Upper lobe of left lung (tissue), 4 donors: ENCODE results near the gene CHCHD3.

Experiments
- EP300 ChIP-seq, 4 donors: sonication (generic); formaldehyde crosslinking; IDR thresholded peaks; one replicate each; pipeline ENCODE4 v1.5.1; 2017; ENCODE audit warnings: antibody characterized with exemption in 4 of 4, control low read depth in 2 of 4
- POLR2A ChIP-seq, 4 donors: fragments of 450-650 bp; IDR thresholded peaks; one replicate each; pipeline ENCODE4 v1.5.1; 2016 to 2017; ENCODE audit warnings: antibody characterized with exemption in 4 of 4, mild to moderate bottlenecking in 2 of 4
- POLR2AphosphoS5 ChIP-seq, 2 donors: sonication (generic); formaldehyde crosslinking; IDR thresholded peaks; one replicate each; pipeline ENCODE4 v1.5.1; 2017; ENCODE audit warnings: antibody characterized with exemption in 2 of 2
- TF ChIP-seq, protein P1 (sequence below), 6 experiments: fragments of 450-650 bp in 4 of 6; fragments of 200-600 bp in 2 of 6; sonication (generic) in 2 of 6; IDR thresholded peaks; one replicate each; pipeline ENCODE4 v1.5.1; 2016 to 2019; ENCODE audit warnings: antibody characterized with exemption in 6 of 6

DNA sequence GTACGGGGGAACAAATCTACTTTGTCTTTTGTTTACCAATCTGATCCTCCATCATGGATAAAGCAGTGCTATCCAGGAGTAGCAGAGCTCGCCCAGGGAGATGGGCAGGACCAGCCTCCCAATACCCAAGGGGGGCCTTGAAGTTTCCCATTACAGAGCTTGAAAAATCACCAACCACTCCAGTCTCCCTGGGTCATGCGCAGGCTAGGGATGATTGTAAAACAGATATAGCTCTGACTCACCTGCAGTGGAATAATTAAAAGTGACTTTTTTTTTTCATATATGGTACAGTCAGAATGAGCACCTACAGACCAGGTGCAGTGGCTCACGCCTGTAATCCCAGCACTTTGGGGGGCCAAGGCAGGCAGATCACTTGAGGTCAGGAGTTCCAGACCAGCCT, 301.1 kb downstream of the CHCHD3 start:
- TF ChIP-seq, protein P1, sequence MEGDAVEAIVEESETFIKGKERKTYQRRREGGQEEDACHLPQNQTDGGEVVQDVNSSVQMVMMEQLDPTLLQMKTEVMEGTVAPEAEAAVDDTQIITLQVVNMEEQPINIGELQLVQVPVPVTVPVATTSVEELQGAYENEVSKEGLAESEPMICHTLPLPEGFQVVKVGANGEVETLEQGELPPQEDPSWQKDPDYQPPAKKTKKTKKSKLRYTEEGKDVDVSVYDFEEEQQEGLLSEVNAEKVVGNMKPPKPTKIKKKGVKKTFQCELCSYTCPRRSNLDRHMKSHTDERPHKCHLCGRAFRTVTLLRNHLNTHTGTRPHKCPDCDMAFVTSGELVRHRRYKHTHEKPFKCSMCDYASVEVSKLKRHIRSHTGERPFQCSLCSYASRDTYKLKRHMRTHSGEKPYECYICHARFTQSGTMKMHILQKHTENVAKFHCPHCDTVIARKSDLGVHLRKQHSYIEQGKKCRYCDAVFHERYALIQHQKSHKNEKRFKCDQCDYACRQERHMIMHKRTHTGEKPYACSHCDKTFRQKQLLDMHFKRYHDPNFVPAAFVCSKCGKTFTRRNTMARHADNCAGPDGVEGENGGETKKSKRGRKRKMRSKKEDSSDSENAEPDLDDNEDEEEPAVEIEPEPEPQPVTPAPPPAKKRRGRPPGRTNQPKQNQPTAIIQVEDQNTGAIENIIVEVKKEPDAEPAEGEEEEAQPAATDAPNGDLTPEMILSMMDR (IDR thresholded peaks at IDR 0.05): no peak
- no peak for TF ChIP-seq POLR2A (IDR thresholded peaks at IDR 0.05)
- TF ChIP-seq EP300 (IDR thresholded peaks at IDR 0.05): no peak
- TF ChIP-seq POLR2AphosphoS5 (IDR thresholded peaks at IDR 0.05): no peak
